ENCODE results near the gene MBOAT7. TPM values are rescaled to one million over a fixed set of nuclear protein-coding genes. Genes with fewer than 3 reads are reported as not detected.
A peak's percentile ranks its signal among the peaks of the same experiment; 100 is the strongest.

MBOAT7 gene
- polyA plus RNA-seq, 10 donors: 19.7 to 34.6 (median 28.0) TPM

GRCh38 chr19:54164369-54165068, 24.9 kb downstream of the MBOAT7 start:
- peak in 1 of 3 donors; percentile 34 for DNase-seq

GRCh38 chr19:54162884-54163283, 26.5 kb downstream of the MBOAT7 start:
- no peak for DNase-seq

GRCh38 chr19:54162241-54162805, 27.1 kb downstream of the MBOAT7 start:
- DNase-seq: peak; percentile 49 to 85 (median 78)

GRCh38 chr19:54160854-54161253, 28.5 kb downstream of the MBOAT7 start:
- peak in 1 of 3 donors; percentile 69 for DNase-seq

GRCh38 chr19:54160182-54160811, 29.1 kb downstream of the MBOAT7 start:
- DNase-seq: peak in 1 of 3 donors; percentile 68

GRCh38 chr19:54159352-54160181, 29.8 kb downstream of the MBOAT7 start, which contains the start of gene LENG1:
Gene LENG1 (minus strand): TSS chr19:54159721. CDS start chr19:54159695, 26 bp downstream.
- DNase-seq: peak; percentile 99 to 100 (median 100)

GRCh38 chr19:54158812-54159351, 30.5 kb downstream of the MBOAT7 start:
- no peak for DNase-seq

GRCh38 chr19:54156953-54157352, 32.4 kb downstream of the MBOAT7 start:
- DNase-seq: no peak

- no peak for DNase-seq
Observed at GRCh38 chr19:54156490-54156889, 32.9 kb downstream of the MBOAT7 start.

- DNase-seq: no peak
Observed at GRCh38 chr19:54155694-54156093, 33.7 kb downstream of the MBOAT7 start.

GRCh38 chr19:54154603-54155345, 34.6 kb downstream of the MBOAT7 start:
- no peak for DNase-seq

- DNase-seq: no peak
Observed at GRCh38 chr19:54153731-54154326, 35.6 kb downstream of the MBOAT7 start.

- DNase-seq: no peak
Observed at GRCh38 chr19:54152878-54153524, 36.4 kb downstream of the MBOAT7 start.

GRCh38 chr19:54152267-54152666, 37.1 kb downstream of the MBOAT7 start:
- no peak for DNase-seq

GRCh38 chr19:54151362-54152035, 37.9 kb downstream of the MBOAT7 start:
- DNase-seq: no peak

GRCh38 chr19:54149021-54149812, 40.2 kb downstream of the MBOAT7 start:
- DNase-seq: no peak

- DNase-seq: no peak
Observed at GRCh38 chr19:54148158-54148557, 41.2 kb downstream of the MBOAT7 start.

- no peak for DNase-seq
Observed at GRCh38 chr19:54147676-54148075, 41.7 kb downstream of the MBOAT7 start.

Measured in muscle of back (tissue), 11 donors.